GM06990 (cell line): ENCODE measurements around the gene PLEKHJ1.
A peak's percentile ranks its signal among the peaks of the same experiment; 100 is the strongest.
"Not testable (repeated sequence)": the region's sequence is repeated elsewhere in the genome, so short reads cannot be mapped to it uniquely, and the experiment has no call there.

Experiments used
- DNase-seq: peaks from one replicate; pipeline ENCODE4 v3.0.0-alpha.2; 2011; ENCODE audit not compliant: insufficient read length; ENCODE audit errors: extremely low read depth
- H3K27me3 ChIP-seq: replicated peaks from 2 replicates; pipeline ENCODE4 v1.6.0; 2011; ENCODE audit warnings: low read length; ENCODE audit not compliant: control insufficient read depth, insufficient read depth
- H3K36me3 ChIP-seq: 2 replicates; pipeline ENCODE4 v1.5.1; 2011; ENCODE audit warnings: low read length; ENCODE audit not compliant: control insufficient read depth, insufficient read depth
- H3K4me3 ChIP-seq: replicated peaks from 2 replicates; pipeline ENCODE4 v1.5.1; 2011; ENCODE audit warnings: low read depth, mild to moderate bottlenecking, control low read depth, low read length
- TF ChIP-seq, protein P1 (sequence below): IDR thresholded peaks from 2 replicates; pipeline ENCODE4 v1.5.1; 2011; ENCODE audit warnings: low read length, control low read depth, mild to moderate bottlenecking, inconsistent platforms; ENCODE audit not compliant: insufficient read depth, poor library complexity, severe bottlenecking

Gene PLEKHJ1

DNA sequence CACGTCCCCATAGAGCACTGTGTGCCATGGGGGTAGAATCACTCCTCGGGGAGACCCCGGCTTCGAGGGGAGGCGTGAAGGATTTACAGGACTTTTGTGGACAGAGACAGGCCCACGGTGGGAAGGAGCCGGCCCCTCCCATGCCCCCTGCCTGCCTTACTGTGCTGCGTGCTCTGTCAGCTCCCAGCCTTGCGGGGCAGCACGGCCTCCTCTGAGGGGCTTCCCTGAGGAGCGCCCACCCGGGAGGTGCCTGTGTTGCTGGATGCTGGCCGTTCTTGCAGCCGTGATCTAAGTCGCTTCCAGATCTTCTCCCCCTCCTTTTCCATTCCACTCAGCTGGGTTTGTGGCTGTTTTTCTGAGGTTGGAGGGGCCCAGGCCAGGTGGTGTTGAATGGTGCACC lies 29.1 kb downstream of the PLEKHJ1 start:
- Histone ChIP-seq H3K4me3 (no peak overlapping the region), H3K36me3 (peaks cover 47% of the 10 kb centered on the region), H3K27me3 (no peaks in the 10 kb centered on the region)
- no peak for DNase-seq
- TF ChIP-seq, protein P1, sequence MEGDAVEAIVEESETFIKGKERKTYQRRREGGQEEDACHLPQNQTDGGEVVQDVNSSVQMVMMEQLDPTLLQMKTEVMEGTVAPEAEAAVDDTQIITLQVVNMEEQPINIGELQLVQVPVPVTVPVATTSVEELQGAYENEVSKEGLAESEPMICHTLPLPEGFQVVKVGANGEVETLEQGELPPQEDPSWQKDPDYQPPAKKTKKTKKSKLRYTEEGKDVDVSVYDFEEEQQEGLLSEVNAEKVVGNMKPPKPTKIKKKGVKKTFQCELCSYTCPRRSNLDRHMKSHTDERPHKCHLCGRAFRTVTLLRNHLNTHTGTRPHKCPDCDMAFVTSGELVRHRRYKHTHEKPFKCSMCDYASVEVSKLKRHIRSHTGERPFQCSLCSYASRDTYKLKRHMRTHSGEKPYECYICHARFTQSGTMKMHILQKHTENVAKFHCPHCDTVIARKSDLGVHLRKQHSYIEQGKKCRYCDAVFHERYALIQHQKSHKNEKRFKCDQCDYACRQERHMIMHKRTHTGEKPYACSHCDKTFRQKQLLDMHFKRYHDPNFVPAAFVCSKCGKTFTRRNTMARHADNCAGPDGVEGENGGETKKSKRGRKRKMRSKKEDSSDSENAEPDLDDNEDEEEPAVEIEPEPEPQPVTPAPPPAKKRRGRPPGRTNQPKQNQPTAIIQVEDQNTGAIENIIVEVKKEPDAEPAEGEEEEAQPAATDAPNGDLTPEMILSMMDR = no peak

DNA sequence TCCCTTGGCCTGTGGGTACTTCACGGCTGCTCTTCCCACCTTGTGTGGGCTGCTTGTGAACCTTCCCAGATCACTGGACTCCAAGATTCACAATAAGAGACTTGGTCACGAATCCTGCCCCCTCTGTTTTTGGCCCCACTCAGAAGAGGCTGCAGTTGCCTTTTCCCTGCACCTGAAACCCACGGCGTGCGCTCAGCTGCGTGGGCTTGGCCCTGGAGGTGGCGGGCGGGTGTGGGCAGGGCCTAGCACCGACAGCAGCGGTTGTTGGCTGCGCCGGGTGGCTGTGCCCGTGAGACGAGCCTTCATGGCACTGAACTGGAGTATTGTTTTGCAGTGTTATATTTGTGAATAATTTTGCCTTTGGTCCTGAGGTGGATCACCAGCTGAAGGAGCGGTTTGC lies 33.8 kb downstream of the PLEKHJ1 start:
- no peak for DNase-seq
- Histone ChIP-seq H3K27me3 (no peaks in the 10 kb centered on the region), H3K4me3 (no peak overlapping the region), H3K36me3 (peaks cover 29% of the 10 kb centered on the region)
- TF ChIP-seq, protein P1 = no peak

DNA sequence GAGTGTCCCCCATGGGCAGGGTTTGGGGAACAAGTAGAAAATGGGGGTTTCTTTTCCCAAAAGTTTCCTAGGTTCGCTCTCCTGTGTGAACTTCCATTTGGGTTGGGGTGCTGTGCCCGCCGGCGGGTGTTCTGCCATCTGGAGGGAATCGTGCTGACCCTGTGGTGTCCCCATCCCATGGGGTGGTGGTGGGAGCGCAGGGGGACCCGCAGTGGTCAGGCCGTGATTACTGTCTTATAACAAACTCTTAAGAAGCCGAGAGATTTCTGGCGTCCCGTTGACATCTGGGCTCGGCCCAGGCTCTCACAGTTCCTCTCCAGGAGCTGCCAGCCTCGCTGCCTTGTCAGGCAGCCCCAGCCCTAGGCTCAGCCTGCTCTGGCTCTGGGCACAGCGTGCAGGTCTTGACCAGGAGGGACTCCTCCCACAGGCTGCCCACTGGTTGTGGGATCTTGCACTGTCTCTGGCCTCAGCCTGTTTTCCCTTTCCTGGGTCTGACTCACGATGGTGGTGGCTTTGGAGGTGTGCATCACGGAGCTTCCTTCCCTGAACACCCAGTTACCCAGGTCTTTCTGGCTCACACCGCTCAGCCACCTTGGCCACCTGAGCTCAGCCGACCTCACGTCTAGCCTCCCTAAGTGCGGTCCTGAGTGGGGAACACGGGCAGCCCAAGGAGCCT lies 34.5 kb downstream of the PLEKHJ1 start:
- no peaks in the 10 kb centered on the region for H3K27me3 ChIP-seq
- H3K4me3 ChIP-seq = no peak overlapping the region
- TF ChIP-seq, protein P1 = no peak
- H3K36me3 ChIP-seq = peaks cover 34% of the 10 kb centered on the region
- DNase-seq = no peak

DNA sequence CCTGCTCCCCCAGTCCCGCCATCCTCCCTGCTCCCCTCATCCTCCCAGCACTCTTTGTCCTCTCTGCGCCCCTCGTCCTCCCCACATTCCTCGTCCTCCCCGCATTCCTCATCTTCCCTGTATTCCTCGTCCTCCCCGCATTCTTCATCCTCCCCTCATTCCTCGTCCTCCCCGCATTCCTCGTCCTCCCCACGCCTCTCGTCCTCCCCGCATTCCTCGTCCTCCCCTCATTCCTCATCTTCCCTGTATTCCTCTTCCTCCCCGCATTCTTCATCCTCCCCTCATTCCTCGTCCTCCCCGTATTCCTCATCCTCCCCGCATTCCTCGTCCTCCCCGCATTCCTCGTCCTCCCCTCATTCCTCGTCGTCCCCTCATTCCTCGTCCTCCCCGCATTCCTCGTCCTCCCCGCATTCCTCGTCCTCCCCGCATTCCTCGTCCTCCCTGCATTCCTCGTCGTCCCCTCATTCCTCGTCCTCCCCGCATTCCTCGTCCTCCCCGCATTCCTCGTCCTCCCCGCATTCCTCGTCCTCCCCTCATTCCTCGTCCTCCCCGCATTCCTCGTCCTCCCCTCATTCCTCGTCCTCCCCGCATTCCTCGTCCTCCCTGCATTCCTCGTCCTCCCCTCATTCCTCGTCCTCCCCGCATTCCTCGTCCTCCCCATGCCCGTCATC lies 35.4 kb downstream of the PLEKHJ1 start:
- not testable (repeated sequence) for H3K27me3 ChIP-seq, H3K4me3 ChIP-seq, DNase-seq
- peaks cover 38% of the 10 kb centered on the region for H3K36me3 ChIP-seq

DNA sequence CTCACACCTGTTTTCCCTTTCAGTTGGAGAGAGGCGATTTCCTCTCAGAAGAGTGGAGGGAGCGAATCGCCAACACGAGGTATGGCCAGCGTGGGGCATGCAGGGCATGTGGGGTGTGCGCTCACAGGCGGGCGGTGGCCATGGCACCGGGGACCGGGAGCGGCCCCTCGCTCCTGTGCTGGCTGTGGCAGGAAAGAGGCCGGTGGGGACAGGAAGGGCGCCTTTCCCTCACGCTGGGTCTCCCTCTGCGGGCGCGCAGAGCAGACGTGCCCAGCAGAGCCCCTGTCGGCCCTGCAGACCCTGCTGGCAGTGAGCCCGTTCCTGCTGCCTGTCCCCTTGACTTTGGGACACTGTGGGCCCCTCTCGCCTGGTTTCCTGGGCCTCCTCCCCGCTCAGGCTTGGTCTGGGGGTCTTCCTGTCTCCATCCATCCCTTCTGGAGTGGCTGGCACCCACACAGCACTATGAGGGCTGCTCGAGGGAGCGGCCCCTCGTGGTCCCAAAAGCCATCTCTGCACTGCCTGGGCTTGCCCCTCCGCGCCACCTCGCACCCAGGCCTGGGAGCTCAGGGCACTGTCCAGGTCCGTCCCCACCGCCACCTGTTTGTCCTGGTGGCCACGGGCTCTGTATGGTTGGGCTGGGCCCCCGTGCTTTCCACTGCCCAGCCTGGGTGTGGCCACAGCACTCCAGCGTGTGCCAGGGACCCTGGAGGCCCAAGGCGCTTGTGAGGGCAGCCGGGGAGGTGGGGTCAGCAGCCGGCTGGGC lies 36.1 kb downstream of the PLEKHJ1 start:
- Histone ChIP-seq H3K4me3 (no peak overlapping the region), H3K36me3 (peaks cover 44% of the 10 kb centered on the region), H3K27me3 (no peaks in the 10 kb centered on the region)
- no peak for DNase-seq
- TF ChIP-seq, protein P1 = no peak

DNA sequence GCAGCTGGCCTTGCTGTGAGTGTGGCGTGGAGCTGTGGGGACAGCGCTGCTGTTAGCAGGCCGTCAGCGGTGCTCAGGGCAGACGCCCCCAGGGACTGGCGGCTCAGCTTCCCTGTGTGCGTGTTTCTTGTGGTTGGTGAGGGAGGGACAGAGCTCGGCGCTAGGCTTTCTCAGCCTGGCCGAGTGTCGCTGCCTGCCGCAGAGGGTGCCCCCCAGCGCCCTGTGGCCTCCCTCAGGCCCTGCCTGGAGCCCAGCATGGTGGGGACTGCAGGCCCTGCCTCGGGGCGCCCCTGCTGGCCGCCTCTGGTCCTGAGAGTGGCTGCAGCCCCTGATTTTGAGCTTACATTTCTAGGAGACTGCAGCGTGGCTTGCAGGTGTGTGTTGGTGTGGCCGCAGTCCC lies 36.9 kb downstream of the PLEKHJ1 start:
- no peaks in the 10 kb centered on the region for H3K27me3 ChIP-seq
- TF ChIP-seq, protein P1 = peak; percentile 66
- H3K4me3 ChIP-seq = no peak overlapping the region
- peaks cover 46% of the 10 kb centered on the region for H3K36me3 ChIP-seq
- DNase-seq = no peak
